ENCODE results near the gene CLCN7. TPM values are rescaled to one million over a fixed set of nuclear protein-coding genes. Genes with fewer than 3 reads are reported as not detected.

Gene CLCN7
- polyA plus RNA-seq, 1 donor from 2014 or later, result 40.9 TPM

DNA sequence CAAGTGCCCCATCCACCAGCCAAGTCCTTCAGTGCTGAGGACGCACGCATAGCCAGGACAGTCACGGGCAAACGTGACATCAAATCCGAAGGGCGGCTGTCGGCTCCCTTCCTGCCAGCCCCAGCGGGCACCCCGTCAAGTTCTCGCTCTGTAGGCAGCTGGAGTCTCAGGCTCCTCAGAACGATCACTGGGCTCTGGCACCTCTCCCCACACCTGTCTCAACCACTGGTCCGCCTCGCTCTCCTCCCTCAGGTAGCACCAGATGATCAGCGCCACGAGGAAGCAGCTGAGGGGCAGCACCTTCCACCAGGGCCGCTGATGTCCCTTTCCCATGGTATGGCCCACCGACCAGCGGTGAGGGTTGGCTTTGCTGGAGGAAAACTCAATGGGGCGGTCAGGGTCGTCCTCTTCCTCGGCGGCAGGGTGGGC, 54.7 kb downstream of the CLCN7 start:
- Histone ChIP-seq H3K9ac (ENCODE audit: low read length) (peak overlapping the region; percentile 90), H2AFZ (ENCODE audit: low read depth, low read length) (no peak overlapping the region), H3K27ac (ENCODE audit: low read length) (peak overlapping the region; percentile 66), H3K4me3 (ENCODE audit: low read length) (peak overlapping the region; percentile 98), H3F3A (ENCODE audit: insufficient read depth, low read length, poor library complexity, severe bottlenecking) (no peaks in the 10 kb centered on the region), H3K27me3 (ENCODE audit: insufficient read depth, low read depth, low read length) (no peaks in the 10 kb centered on the region), H3K36me3 (ENCODE audit: insufficient read depth, low read length) (no peaks in the 10 kb centered on the region), H3K79me2 (replicated peaks; ENCODE audit: insufficient read depth, low read length) (peaks cover 21% of the 10 kb centered on the region), H3K9me3 (ENCODE audit: low read length) (no peaks in the 10 kb centered on the region), H3K4me2 (ENCODE audit: low read length) (peak overlapping the region; percentile 82), H4K20me1 (ENCODE audit: insufficient read depth) (no peaks in the 10 kb centered on the region), H3K9me2 (ENCODE audit: insufficient read depth, low read length) (no peaks in the 10 kb centered on the region)
- TF ChIP-seq RAD21 (conservative IDR thresholded peaks at IDR 0.05) (no peak), TAF1 (IDR thresholded peaks at IDR 0.05; ENCODE audit: low read depth) (no peak), EP300 (conservative IDR thresholded peaks at IDR 0.05; ENCODE audit: poor library complexity, severe bottlenecking) (no peak), EZH2 (IDR thresholded peaks at IDR 0.05; ENCODE audit: borderline replicate concordance, insufficient read depth, low read length, poor library complexity, severe bottlenecking) (no peak), MXI1 (conservative IDR thresholded peaks at IDR 0.05; ENCODE audit: poor library complexity, severe bottlenecking) (no peak), SMC3 (conservative IDR thresholded peaks at IDR 0.05; ENCODE audit: poor library complexity) (no peak), POLR2AphosphoS5 (IDR thresholded peaks at IDR 0.05) (no peak), CTCF (IDR thresholded peaks at IDR 0.05; ENCODE audit: poor library complexity, severe bottlenecking) (no peak)
- TF ChIP-seq, protein P1, sequence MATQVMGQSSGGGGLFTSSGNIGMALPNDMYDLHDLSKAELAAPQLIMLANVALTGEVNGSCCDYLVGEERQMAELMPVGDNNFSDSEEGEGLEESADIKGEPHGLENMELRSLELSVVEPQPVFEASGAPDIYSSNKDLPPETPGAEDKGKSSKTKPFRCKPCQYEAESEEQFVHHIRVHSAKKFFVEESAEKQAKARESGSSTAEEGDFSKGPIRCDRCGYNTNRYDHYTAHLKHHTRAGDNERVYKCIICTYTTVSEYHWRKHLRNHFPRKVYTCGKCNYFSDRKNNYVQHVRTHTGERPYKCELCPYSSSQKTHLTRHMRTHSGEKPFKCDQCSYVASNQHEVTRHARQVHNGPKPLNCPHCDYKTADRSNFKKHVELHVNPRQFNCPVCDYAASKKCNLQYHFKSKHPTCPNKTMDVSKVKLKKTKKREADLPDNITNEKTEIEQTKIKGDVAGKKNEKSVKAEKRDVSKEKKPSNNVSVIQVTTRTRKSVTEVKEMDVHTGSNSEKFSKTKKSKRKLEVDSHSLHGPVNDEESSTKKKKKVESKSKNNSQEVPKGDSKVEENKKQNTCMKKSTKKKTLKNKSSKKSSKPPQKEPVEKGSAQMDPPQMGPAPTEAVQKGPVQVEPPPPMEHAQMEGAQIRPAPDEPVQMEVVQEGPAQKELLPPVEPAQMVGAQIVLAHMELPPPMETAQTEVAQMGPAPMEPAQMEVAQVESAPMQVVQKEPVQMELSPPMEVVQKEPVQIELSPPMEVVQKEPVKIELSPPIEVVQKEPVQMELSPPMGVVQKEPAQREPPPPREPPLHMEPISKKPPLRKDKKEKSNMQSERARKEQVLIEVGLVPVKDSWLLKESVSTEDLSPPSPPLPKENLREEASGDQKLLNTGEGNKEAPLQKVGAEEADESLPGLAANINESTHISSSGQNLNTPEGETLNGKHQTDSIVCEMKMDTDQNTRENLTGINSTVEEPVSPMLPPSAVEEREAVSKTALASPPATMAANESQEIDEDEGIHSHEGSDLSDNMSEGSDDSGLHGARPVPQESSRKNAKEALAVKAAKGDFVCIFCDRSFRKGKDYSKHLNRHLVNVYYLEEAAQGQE (IDR thresholded peaks at IDR 0.05; ENCODE audit: borderline replicate concordance), result no peak

- TF ChIP-seq TAF1 (IDR thresholded peaks at IDR 0.05; ENCODE audit: low read depth) (no peak), POLR2AphosphoS5 (IDR thresholded peaks at IDR 0.05) (no peak), SMC3 (conservative IDR thresholded peaks at IDR 0.05; ENCODE audit: poor library complexity) (no peak), RAD21 (conservative IDR thresholded peaks at IDR 0.05) (no peak)
Measured at GRCh38 chr16:1416521-1416941, 58.3 kb downstream of the CLCN7 start.

More at GRCh38 chr16:1416521-1416941, 58.3 kb downstream of the CLCN7 start:
- peak overlapping the region; percentile 5 for H3K9ac ChIP-seq (ENCODE audit: low read length)
- H2AFZ ChIP-seq (ENCODE audit: low read depth, low read length), result no peak overlapping the region
- H3K9me3 ChIP-seq (ENCODE audit: low read length), result no peaks in the 10 kb centered on the region
- no peaks in the 10 kb centered on the region for H3F3A ChIP-seq (ENCODE audit: insufficient read depth, low read length, poor library complexity, severe bottlenecking)
- H3K4me3 ChIP-seq (ENCODE audit: low read length), result no peak overlapping the region
- H3K27ac ChIP-seq (ENCODE audit: low read length), result no peak overlapping the region
- H3K4me2 ChIP-seq (ENCODE audit: low read length), result no peak overlapping the region
- no peaks in the 10 kb centered on the region for H3K9me2 ChIP-seq (ENCODE audit: insufficient read depth, low read length)
- H3K27me3 ChIP-seq (ENCODE audit: insufficient read depth, low read depth, low read length), result no peaks in the 10 kb centered on the region
- H4K20me1 ChIP-seq (ENCODE audit: insufficient read depth), result no peaks in the 10 kb centered on the region
- peaks cover 21% of the 10 kb centered on the region for H3K79me2 ChIP-seq (replicated peaks; ENCODE audit: insufficient read depth, low read length)
- H3K36me3 ChIP-seq (ENCODE audit: insufficient read depth, low read length), result no peaks in the 10 kb centered on the region
